ENCODE results near the gene PDE6B. TPM values are rescaled to one million over a fixed set of nuclear protein-coding genes. Genes with fewer than 3 reads are reported as not detected.
"Not testable (repeated sequence)": the region's sequence is repeated elsewhere in the genome, so short reads cannot be mapped to it uniquely, and the experiment has no call there.

PDE6B gene
- 7.2 and 9.4 TPM in 2 replicates for total RNA-seq (2014; rRNA removed; shearing (Covaris generic); ENCODE audit: low replicate concordance)

DNA sequence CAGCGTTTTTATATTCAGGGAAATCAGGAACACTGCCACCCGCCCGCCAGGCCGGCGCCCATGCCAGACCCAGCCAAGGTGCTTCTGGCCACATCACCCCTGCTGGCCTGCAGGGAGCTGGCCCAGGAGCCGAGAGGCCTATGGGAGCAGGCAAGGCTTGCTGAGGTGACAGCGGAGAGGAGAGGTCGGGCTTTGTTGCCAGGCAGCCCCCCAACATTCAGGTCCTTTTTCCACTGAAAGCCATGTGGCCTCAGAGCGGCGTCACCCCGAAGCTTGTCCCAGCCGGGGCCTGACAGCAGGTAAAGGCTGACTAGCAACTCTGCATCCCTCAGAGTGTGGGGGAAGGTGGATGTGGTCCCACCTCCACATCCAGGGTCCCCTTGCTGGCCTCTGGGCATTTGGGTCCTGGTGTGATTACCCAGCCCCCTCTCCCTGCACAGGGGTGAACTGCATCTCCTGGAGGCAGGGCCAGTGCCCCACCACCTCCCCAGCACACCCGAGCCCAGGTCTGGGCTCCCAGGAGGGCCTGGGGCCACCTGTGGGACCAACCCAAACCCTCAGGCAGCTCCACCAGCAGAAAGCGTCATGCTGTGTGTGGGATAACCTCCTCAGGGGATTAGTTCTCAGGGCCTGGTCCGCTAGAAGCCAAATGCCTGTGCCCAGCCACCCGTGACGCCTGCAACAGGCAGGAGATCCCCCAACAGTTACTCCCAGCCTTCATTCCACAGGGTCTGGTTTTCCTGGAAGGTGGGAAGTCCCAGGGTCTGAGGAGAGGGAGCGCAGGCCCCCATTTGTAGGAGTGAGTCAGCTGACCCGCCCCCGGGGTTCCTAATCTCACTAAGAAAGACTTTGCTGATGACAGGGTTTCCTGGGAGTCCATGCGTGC, at the start of gene PDE6B:
PDE6B (plus strand) TSS at position 869 of the 886 bp plus-strand sequence. CDS start 54 bp downstream, outside the sequence.
- in situ Hi-C loops (cut with HindIII; ENCODE audit: low pct_unique_long_range_greater_than_20kb, low sequenced_read_pairs), result no loop called here
- DNase-seq (ENCODE audit: low read depth), result peak; percentile 80

DNA sequence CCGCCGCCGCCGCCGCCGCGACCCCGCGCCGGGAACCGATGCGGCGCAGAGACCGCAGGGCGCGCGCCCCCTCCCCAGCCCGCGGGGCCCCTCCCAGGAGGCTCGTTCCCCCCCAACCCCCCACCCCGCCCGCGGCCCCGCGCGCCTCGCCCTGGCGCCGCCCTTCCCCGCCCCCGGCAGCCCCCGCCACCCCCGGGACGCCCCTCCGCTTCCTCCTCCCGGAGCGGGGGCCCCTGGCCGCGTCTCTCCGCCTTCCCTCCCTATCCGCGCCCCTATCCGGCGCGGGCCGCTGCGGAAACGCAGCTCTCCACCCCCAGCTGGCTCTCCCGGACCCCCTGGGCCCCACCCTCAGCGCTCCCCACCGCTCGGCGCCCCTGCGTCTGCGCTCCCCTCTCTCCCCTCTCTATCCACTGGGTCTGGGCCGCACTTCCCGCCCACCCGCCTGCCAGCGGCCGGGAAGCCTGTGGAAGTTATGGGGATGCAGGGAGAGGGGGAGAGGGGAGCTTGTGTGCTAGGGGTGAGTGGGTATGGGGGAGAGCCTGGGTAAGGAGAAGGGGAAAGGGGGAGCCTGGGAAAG, 49.0 kb upstream of the PDE6B start, which contains the start of gene TMEM271:
TMEM271 (minus strand) TSS at position 51 of the 577 bp plus-strand sequence. CDS start 233 bp downstream, outside the sequence.
- in situ Hi-C loops (cut with HindIII; ENCODE audit: low pct_unique_long_range_greater_than_20kb, low sequenced_read_pairs), result no loop called here
- DNase-seq (ENCODE audit: low read depth), result no peak

- DNase-seq (ENCODE audit: low read depth), result no peak
- in situ Hi-C loops (cut with HindIII; ENCODE audit: low pct_unique_long_range_greater_than_20kb, low sequenced_read_pairs), result no loop called here
Observed at GRCh38 chr4:576991-577498, 48.3 kb upstream of the PDE6B start.

GRCh38 chr4:577499-578450, 47.6 kb upstream of the PDE6B start:
- in situ Hi-C loops (cut with HindIII; ENCODE audit: low pct_unique_long_range_greater_than_20kb, low sequenced_read_pairs), result no loop called here
- no peak for DNase-seq (ENCODE audit: low read depth)

DNA sequence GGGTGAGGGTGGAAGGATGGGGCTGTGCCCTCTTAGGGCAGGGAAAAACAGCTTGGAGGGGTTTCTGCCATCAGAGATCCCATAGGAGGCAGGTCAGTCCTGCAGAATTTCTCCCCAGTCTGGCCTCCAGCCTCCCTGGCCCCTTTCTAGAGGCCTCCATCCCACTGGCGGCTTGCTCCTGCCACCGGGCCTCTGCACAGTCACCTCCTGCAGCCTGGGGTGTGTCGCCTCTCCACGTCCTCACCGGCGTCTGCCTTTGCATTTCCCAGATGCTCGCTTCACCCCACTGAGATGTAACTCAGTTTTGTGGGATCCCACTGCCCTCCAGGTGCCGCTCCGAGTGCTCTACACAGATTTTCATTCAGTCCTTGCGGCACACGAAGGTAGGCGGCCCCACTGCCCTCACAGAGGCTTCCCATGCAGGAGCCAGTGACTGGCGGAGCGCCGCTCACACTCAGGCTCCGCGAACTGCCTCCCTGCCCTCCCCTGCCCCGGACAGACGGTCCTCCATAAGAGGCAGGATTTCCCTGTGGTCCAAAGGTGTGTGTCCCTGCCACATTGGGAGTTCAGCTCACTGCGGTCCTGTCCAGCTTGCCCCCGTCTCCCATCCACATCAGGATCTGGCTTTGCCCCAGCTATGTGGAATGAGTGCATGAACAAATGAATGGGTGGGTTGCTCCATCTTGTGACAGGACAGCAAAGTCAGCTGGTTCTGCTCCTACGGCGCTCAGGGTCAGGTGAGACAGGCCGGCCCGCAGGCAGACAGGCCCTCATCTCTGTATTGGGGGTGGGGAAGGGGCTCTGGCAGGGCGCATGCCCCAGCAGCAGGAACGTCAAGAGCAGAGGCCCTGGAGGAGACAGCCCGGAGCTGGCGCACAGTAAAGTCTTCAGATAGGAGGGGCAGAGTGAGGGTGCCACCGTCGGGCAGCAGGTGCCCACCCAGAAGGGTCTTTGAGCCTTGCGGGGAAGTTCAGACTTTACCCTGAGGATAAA, 46.6 kb upstream of the PDE6B start:
- DNase-seq (ENCODE audit: low read depth), result no peak
- in situ Hi-C loops (cut with HindIII; ENCODE audit: low pct_unique_long_range_greater_than_20kb, low sequenced_read_pairs), result no loop called here

DNA sequence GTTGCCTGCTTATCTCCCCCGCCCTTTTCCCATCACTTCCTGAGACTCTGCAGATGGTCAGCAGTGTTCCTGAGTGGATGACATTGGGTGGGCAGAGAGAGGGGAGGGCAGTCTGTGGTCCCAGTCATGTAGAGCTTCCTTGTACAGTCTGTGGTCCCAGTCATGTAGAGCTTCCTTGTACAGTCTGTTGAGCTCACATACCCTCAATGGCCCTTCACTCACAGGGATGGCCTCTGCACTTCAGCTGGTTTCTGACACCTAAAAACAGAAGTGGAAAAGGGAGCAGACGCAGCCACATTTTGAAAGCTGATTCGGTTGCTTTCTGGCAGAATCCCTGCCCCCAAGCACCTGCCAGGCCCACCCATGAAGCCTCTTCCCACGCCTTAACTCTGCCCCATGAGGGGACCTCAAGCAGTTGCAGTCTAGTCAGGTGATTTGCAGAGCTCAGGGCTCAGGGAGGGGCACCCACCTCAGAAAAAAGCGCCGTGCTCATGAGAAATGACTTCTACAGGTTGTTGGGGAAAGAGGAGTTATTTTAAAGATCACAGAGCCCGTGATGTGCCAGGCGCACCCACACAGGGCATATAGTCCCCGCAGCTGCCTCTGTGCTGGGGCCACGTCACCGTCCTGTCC, 45.7 kb upstream of the PDE6B start:
- in situ Hi-C loops (cut with HindIII; ENCODE audit: low pct_unique_long_range_greater_than_20kb, low sequenced_read_pairs), result no loop called here
- DNase-seq (ENCODE audit: low read depth), result no peak

- no peak for DNase-seq (ENCODE audit: low read depth)
- in situ Hi-C loops (cut with HindIII; ENCODE audit: low pct_unique_long_range_greater_than_20kb, low sequenced_read_pairs), result no loop called here
Observed at GRCh38 chr4:581181-581580, 44.2 kb upstream of the PDE6B start.

DNA sequence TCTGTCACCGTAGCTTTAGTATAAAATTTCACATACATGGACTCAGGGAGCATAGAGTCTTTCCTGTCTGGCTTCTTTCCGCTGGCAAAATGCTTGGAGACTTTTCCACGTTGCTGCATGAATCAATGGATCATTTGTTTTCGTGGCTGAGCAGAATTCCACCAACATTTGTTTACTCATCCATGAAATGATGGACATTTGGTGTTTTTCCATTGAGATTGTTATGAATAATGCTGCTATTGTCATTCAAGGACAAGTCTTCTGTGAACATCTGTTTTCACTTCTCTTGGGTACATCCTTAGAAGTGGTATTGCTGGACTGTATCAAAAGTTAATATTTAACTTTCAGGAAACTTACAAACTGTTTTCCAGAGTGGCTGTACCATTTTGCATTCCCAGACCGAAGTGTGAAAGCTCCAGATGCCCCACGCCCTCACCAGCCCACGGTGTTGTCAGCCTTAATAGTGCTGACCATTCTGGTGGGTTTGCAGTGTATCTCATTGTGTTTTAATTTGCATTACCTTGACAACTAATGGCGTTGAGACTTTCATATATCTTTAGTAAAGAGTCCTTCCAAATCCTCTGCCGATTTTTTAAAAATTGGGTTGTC, 43.5 kb upstream of the PDE6B start:
- peak; percentile 13 for DNase-seq (ENCODE audit: low read depth)
- in situ Hi-C loops (cut with HindIII; ENCODE audit: low pct_unique_long_range_greater_than_20kb, low sequenced_read_pairs), result no loop called here

- in situ Hi-C loops (cut with HindIII; ENCODE audit: low pct_unique_long_range_greater_than_20kb, low sequenced_read_pairs), result no loop called here
- DNase-seq (ENCODE audit: low read depth), result no peak
Observed at GRCh38 chr4:583820-584219, 41.6 kb upstream of the PDE6B start.

GRCh38 chr4:587671-588350, 37.6 kb upstream of the PDE6B start:
- no peak for DNase-seq (ENCODE audit: low read depth)
- in situ Hi-C loops (cut with HindIII; ENCODE audit: low pct_unique_long_range_greater_than_20kb, low sequenced_read_pairs), result no loop called here

GRCh38 chr4:588351-588849, 37.0 kb upstream of the PDE6B start:
- in situ Hi-C loops (cut with HindIII; ENCODE audit: low pct_unique_long_range_greater_than_20kb, low sequenced_read_pairs), result no loop called here
- no peak for DNase-seq (ENCODE audit: low read depth)

DNA sequence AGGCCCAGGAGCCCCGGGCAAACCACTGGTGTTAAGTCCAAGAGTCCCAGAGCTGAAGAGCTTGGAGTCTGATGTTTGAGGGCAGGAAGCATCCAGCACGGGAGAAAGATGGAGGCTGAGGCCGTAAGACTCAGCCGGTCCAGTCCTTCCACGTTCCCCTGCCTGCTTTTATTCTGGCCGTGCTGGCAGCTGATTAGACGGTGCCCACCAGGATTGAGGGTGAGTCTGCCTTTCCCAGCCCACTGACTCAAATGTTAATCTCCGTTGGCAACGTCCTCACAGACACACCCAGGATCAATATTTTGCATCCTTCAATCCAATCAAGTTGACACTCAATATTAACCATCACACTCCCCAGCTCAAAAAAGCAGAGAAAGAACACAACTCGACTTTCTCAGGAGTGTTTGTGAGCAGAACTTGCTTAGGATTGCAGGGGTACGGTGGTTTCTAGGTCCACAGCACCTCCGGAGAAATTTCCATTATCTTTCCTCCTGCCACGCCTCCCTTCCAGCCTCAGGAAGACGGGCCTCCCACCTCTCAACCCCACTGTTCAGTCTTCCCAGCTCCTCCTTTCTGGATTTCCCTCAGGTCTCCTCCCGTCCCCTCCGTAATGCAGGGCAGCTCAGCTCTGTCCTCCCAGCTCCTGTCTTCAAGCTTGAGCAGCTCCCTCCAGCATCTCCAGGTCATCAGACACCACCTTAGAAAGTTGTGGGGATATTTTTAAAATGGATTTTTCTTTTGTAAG, 36.0 kb upstream of the PDE6B start:
- DNase-seq (ENCODE audit: low read depth), result no peak
- in situ Hi-C loops (cut with HindIII; ENCODE audit: low pct_unique_long_range_greater_than_20kb, low sequenced_read_pairs), result no loop called here

DNA sequence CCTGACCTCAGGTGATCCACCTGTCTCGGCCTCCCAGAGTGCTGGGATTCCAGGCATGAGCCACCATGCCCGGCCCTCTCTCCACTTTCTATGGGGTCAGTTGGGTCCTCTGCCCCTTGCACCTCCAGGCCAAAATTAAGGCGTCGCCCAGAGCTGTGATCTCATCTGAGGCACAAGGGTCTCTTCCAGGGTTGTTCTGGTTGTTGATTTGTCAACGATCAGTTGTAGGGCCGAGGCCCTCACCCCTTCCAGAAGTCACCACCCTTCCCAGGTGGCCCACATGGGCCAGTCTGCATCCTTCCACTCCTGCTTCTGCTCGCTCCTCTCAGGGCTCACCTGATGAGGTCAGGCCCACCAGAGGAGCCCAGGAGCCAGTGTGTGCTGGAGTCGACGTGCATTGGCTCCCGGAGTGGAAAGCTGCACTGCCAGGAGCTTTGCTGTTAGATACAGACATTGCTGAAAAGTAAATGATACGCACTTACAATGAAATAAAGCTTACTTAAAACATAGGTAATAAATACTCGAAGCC, 35.0 kb upstream of the PDE6B start:
- in situ Hi-C loops (cut with HindIII; ENCODE audit: low pct_unique_long_range_greater_than_20kb, low sequenced_read_pairs), result no loop called here
- no peak for DNase-seq (ENCODE audit: low read depth)

GRCh38 chr4:592178-592577, 33.2 kb upstream of the PDE6B start:
- DNase-seq (ENCODE audit: low read depth); in situ Hi-C loops (cut with HindIII; ENCODE audit: low pct_unique_long_range_greater_than_20kb, low sequenced_read_pairs): not testable (repeated sequence)
